HAP-1 (cell line): ENCODE data around the gene PPP1R1B.

Source experiments
- DNase-seq, 2 experiments: peaks; one replicate each; pipeline ENCODE4 v3.0.0-alpha.2; 2016 to 2020; ENCODE audit warnings: low spot score in 2 of 2
- H3K27me3 ChIP-seq: fragments of 250-450 bp; sonication (Bioruptor Pico); 2 replicates; pipeline ENCODE4 v1.5.1; 2020; ENCODE audit warnings: low read depth, mild to moderate bottlenecking, moderate library complexity
- H3K36me3 ChIP-seq: fragments of 250-450 bp; sonication (Bioruptor Pico); replicated peaks from 2 replicates; pipeline ENCODE4 v1.5.1; 2020; ENCODE audit warnings: mild to moderate bottlenecking
- H3K4me1 ChIP-seq: fragments of 250-450 bp; sonication (Bioruptor Pico); 2 replicates; pipeline ENCODE4 v1.5.1; 2020; ENCODE audit warnings: mild to moderate bottlenecking
- H3K4me3 ChIP-seq: fragments of 250-450 bp; sonication (Bioruptor Pico); 2 replicates; pipeline ENCODE4 v1.5.1; 2020; ENCODE audit warnings: mild to moderate bottlenecking, moderate library complexity
- H3K9me3 ChIP-seq: fragments of 250-450 bp; sonication (Bioruptor Pico); 2 replicates; pipeline ENCODE4 v1.5.1; 2020; ENCODE audit warnings: mild to moderate bottlenecking, moderate library complexity
- in situ Hi-C: fragments of 300-500 bp; cut with MboI; formaldehyde crosslinking; loops from 3 replicates; pipeline ENCODE4 v1.14.3; 2020; ENCODE audit warnings: low sequenced_read_pairs, inconsistent platforms, mixed read lengths

The PPP1R1B gene

DNA sequence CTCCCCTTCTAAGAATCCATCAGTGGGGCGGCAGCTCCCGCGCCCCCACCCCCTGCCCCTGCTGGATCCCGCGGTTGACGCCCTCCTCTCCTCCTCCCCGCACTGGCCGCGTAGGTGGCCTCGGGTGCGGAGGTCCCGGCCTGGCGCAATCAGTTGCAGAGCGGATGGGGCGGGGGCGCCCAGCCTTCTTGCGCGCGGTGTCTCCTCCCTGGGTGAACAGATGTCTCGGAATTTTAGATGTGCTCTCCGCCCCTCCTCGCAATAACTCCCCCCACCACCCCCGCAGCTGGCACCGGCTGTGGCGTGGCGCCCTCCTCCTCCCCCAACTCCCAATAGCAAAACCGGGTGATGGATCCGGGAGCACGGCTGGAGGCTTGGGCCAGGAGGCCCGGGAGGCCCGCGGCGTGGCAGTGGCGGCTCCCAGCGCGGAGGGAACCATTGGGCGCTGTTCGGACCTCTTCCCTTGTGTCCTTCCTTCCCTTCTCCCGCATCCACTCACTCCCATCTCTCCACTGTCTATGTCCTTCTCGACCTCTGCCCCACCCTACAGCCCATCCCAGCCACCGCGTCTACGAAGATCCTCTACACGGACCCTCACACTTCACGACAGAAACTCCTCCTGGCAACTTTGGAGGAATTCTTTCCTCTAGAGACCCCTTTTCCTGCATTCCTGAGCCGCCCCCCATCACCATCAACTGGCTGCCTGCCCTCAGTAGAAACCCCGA lies 30.0 kb upstream of the PPP1R1B start:
- in situ Hi-C loops: no loop called here
- Histone ChIP-seq H3K36me3 (no peaks in the 10 kb centered on the region), H3K27me3 (peaks cover 71% of the 10 kb centered on the region), H3K4me3 (no peak overlapping the region), H3K4me1 (no peaks in the 10 kb centered on the region), H3K9me3 (no peaks in the 10 kb centered on the region)
- DNase-seq: no peak

GRCh38 chr17:39597372-39598046 lies 29.2 kb upstream of the PPP1R1B start:
- Histone ChIP-seq H3K4me1 (no peaks in the 10 kb centered on the region), H3K36me3 (no peaks in the 10 kb centered on the region), H3K27me3 (peaks cover 79% of the 10 kb centered on the region), H3K4me3 (no peak overlapping the region), H3K9me3 (no peaks in the 10 kb centered on the region)
- DNase-seq: no peak
- in situ Hi-C loops: no loop called here

GRCh38 chr17:39598047-39598481 lies 28.7 kb upstream of the PPP1R1B start:
- no peak for DNase-seq
- Histone ChIP-seq H3K9me3 (no peaks in the 10 kb centered on the region), H3K36me3 (no peaks in the 10 kb centered on the region), H3K4me3 (no peak overlapping the region), H3K27me3 (peaks cover 84% of the 10 kb centered on the region), H3K4me1 (no peaks in the 10 kb centered on the region)
- in situ Hi-C loops: no loop called here

- DNase-seq: no peak
- H3K27me3 ChIP-seq: peaks cover 90% of the 10 kb centered on the region
- no peaks in the 10 kb centered on the region for H3K4me1 ChIP-seq
- no peaks in the 10 kb centered on the region for H3K36me3 ChIP-seq
- in situ Hi-C loops: no loop called here
- H3K9me3 ChIP-seq: no peaks in the 10 kb centered on the region
- no peak overlapping the region for H3K4me3 ChIP-seq
Observed at GRCh38 chr17:39598630-39599003, 28.1 kb upstream of the PPP1R1B start.

- Histone ChIP-seq H3K27me3 (peaks cover 91% of the 10 kb centered on the region), H3K9me3 (no peaks in the 10 kb centered on the region), H3K4me1 (no peaks in the 10 kb centered on the region), H3K4me3 (no peak overlapping the region), H3K36me3 (no peaks in the 10 kb centered on the region)
- DNase-seq: no peak
- in situ Hi-C loops: no loop called here
Observed at GRCh38 chr17:39599004-39599664, 27.6 kb upstream of the PPP1R1B start.

GRCh38 chr17:39599665-39600231 lies 27.0 kb upstream of the PPP1R1B start:
- H3K4me1 ChIP-seq: no peaks in the 10 kb centered on the region
- no peaks in the 10 kb centered on the region for H3K36me3 ChIP-seq
- in situ Hi-C loops: no loop called here
- no peak overlapping the region for H3K4me3 ChIP-seq
- DNase-seq: no peak
- H3K27me3 ChIP-seq: peaks cover 96% of the 10 kb centered on the region
- H3K9me3 ChIP-seq: no peaks in the 10 kb centered on the region

DNA sequence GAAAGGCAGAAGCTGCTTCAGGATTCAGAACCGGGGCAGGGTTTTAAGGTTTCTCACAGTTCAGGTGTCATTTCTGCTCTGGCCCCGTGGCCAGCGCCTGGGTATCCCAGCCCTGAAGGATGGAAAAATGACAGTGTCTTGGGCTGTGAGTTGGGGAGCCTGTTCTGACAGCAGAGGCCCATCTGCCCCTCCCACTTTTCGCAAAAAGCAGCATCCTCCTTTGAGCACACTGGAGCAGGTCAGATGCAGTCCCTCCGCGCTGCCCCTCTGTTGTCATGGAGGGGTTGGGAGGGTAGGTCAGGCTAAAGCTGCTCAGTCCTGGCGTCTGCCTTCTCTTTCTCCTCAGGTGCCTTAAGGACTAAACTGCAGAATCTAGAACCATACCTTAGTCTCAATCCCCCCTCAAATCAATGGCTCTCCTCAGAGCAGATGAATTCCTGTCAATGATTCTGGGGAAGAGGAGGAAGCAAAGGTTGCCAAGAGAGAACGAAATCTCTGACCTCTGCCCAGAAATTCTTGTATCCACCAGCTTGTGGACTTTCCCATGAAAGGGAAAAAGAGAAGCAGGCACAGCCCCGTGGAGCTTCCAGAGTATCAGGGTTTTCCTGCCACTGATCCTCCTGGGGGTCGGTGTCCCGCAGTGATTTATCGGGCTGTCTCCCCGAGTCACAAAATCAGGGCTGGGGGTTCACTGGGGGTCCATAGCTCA lies 26.3 kb upstream of the PPP1R1B start:
- Histone ChIP-seq H3K4me3 (no peak overlapping the region), H3K27me3 (peaks cover 100% of the 10 kb centered on the region), H3K9me3 (no peaks in the 10 kb centered on the region), H3K36me3 (no peaks in the 10 kb centered on the region), H3K4me1 (no peaks in the 10 kb centered on the region)
- in situ Hi-C loops: no loop called here
- DNase-seq: no peak

DNA sequence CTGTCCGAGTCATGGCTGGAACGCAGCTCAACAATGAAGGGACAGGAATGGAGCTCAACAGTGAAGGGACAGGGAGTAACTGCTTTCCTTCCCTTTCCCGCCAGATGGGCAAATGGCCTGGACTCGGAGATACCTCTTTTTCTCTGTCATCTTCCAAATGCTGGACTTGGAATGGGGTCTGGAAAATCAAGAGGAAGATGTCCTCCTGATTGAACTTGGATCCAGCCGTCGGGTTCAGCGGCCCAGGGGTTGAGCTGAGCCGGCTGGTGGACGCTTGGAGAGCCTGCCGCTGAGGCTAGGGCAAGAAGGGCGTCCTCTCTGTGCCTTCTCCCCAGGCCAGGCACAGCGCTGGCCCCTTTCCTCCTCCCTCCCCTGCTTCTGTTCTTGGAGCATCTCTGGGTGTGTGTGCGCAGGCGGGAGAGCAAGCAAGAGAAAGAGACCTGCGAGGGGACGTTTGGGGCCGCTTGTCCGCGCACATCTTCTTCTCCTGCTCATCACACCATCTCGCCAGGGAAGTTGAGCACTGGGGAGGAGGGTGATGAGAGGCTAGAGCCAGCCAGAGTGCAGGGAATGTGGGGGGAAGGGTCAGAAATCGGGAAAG lies 25.7 kb upstream of the PPP1R1B start:
- H3K27me3 ChIP-seq: peaks cover 100% of the 10 kb centered on the region
- no peaks in the 10 kb centered on the region for H3K4me1 ChIP-seq
- H3K4me3 ChIP-seq: no peak overlapping the region
- H3K9me3 ChIP-seq: no peaks in the 10 kb centered on the region
- in situ Hi-C loops: no loop called here
- no peaks in the 10 kb centered on the region for H3K36me3 ChIP-seq
- no peak for DNase-seq

GRCh38 chr17:39601758-39602532 lies 24.8 kb upstream of the PPP1R1B start:
- Histone ChIP-seq H3K27me3 (peaks cover 100% of the 10 kb centered on the region), H3K36me3 (no peaks in the 10 kb centered on the region), H3K4me3 (no peak overlapping the region), H3K9me3 (no peaks in the 10 kb centered on the region), H3K4me1 (no peaks in the 10 kb centered on the region)
- DNase-seq: no peak
- in situ Hi-C loops: no loop called here

- Histone ChIP-seq H3K4me3 (no peak overlapping the region), H3K9me3 (no peaks in the 10 kb centered on the region), H3K4me1 (no peaks in the 10 kb centered on the region), H3K27me3 (peaks cover 100% of the 10 kb centered on the region), H3K36me3 (no peaks in the 10 kb centered on the region)
- in situ Hi-C loops: no loop called here
- no peak for DNase-seq
Observed at GRCh38 chr17:39602533-39603303, 24.0 kb upstream of the PPP1R1B start.

- Histone ChIP-seq H3K27me3 (peaks cover 100% of the 10 kb centered on the region), H3K4me1 (no peaks in the 10 kb centered on the region), H3K4me3 (no peak overlapping the region), H3K9me3 (no peaks in the 10 kb centered on the region), H3K36me3 (no peaks in the 10 kb centered on the region)
- in situ Hi-C loops: no loop called here
- no peak for DNase-seq
Observed at GRCh38 chr17:39603304-39604016, 23.3 kb upstream of the PPP1R1B start.
